Lung microvascular endothelial cell (primary cell): ENCODE measurements around the gene BSND. TPM values are rescaled to one million over a fixed set of nuclear protein-coding genes. Genes with fewer than 3 reads are reported as not detected.
A peak's percentile ranks its signal among the peaks of the same experiment; 100 is the strongest.

Experiments used
- DNase-seq, 2 donors: peaks; one replicate each; pipeline versions ENCODE4 v3.0.0 to v3.0.0-alpha.2; 2010; ENCODE audit warnings: low read depth in 2 of 2
- total RNA-seq: library from RNA; depleted of rRNA; stranded (reverse); fragments of >200 nt; gene quantifications from 2 replicates; pipeline ENCODE4 v1.2.1, GENCODE V29; 2014

Gene BSND
- total RNA-seq, 1 donor from 2014 or later: not detected

- DNase-seq: no peak
Observed at GRCh38 chr1:54975356-54976108, 23.2 kb upstream of the BSND start.

GRCh38 chr1:54976747-54977146 is 22.0 kb upstream of the BSND start:
- peak in 1 of 2 donors; percentile 42 for DNase-seq

GRCh38 chr1:54977533-54978297 is 21.0 kb upstream of the BSND start:
- no peak for DNase-seq

- no peak for DNase-seq
Observed at GRCh38 chr1:54978528-54979326, 20.0 kb upstream of the BSND start.

- DNase-seq: no peak
Observed at GRCh38 chr1:54979327-54979891, 19.3 kb upstream of the BSND start.

- DNase-seq: no peak
Observed at GRCh38 chr1:54980046-54980527, 18.6 kb upstream of the BSND start.

GRCh38 chr1:54980528-54981241 is 18.0 kb upstream of the BSND start, which contains the start of gene TMEM61:
Gene TMEM61, plus strand, starts transcription at chr1:54980628. Its CDS starts 438 bp downstream, at chr1:54981066.
- DNase-seq: peak in 1 of 2 donors; percentile 24

GRCh38 chr1:54981466-54981865 is 17.3 kb upstream of the BSND start:
- no peak for DNase-seq

GRCh38 chr1:54982739-54983138 is 16.0 kb upstream of the BSND start:
- DNase-seq: no peak

GRCh38 chr1:54984131-54984842 is 14.4 kb upstream of the BSND start:
- no peak for DNase-seq

GRCh38 chr1:54985556-54985955 is 13.2 kb upstream of the BSND start:
- no peak for DNase-seq

GRCh38 chr1:54986025-54986424 is 12.7 kb upstream of the BSND start:
- no peak for DNase-seq

GRCh38 chr1:54986533-54986932 is 12.2 kb upstream of the BSND start:
- no peak for DNase-seq

- no peak for DNase-seq
Observed at GRCh38 chr1:54987427-54987826, 11.3 kb upstream of the BSND start.

- DNase-seq: no peak
Observed at GRCh38 chr1:54987919-54988705, 10.6 kb upstream of the BSND start.

- no peak for DNase-seq
Observed at GRCh38 chr1:54988975-54989374, 9.8 kb upstream of the BSND start.

GRCh38 chr1:54989473-54989872 is 9.3 kb upstream of the BSND start:
- no peak for DNase-seq

- DNase-seq: no peak
Observed at GRCh38 chr1:54989968-54990810, 8.5 kb upstream of the BSND start.
